ENCODE measurements around the gene RHOT2. TPM values are rescaled to one million over a fixed set of nuclear protein-coding genes. Genes with fewer than 3 reads are reported as not detected.

Gene RHOT2
- total RNA-seq, 2 donors from 2014 or later, result 62.0 to 80.4 TPM

GRCh38 chr16:692356-693108 lies 24.6 kb downstream of the RHOT2 start:
- no peaks in the 10 kb centered on the region for H3K36me3 ChIP-seq
- peaks cover 18 to 28% of the 10 kb centered on the region in 2 donors for H3K4me1 ChIP-seq (ENCODE audit: control insufficient read depth in 1 of 2, low read depth in 2 of 2)
- H3K4me3 ChIP-seq, result no peak overlapping the region
- no peaks in the 10 kb centered on the region for H3K9me3 ChIP-seq
- DNase-seq (ENCODE audit: low spot score) (no peak), ATAC-seq (ENCODE audit: insufficient number of reproducible peaks, low FRiP score, low read depth) (no peak)
- TF ChIP-seq CTCF (IDR thresholded peaks at IDR 0.05), result no peak
- H3K27ac ChIP-seq, result no peak overlapping the region
- H3K27me3 ChIP-seq (replicated peaks; ENCODE audit: insufficient read depth), result peaks cover 7% of the 10 kb centered on the region

- ATAC-seq (ENCODE audit: insufficient number of reproducible peaks, low FRiP score, low read depth) (no peak), DNase-seq (ENCODE audit: low spot score) (no peak)
- H3K9me3 ChIP-seq, result no peaks in the 10 kb centered on the region
- H3K27ac ChIP-seq, result no peak overlapping the region
- no peak for TF ChIP-seq CTCF (IDR thresholded peaks at IDR 0.05)
- no peaks in the 10 kb centered on the region for H3K36me3 ChIP-seq
- peaks cover 7% of the 10 kb centered on the region for H3K27me3 ChIP-seq (replicated peaks; ENCODE audit: insufficient read depth)
- no peak overlapping the region for H3K4me3 ChIP-seq
- H3K4me1 ChIP-seq (ENCODE audit: control insufficient read depth in 1 of 2, low read depth in 2 of 2), result peaks cover 18 to 27% of the 10 kb centered on the region in 2 donors
Observed at GRCh38 chr16:693364-693763, 25.4 kb downstream of the RHOT2 start.

GRCh38 chr16:693766-694165 lies 25.8 kb downstream of the RHOT2 start:
- ATAC-seq (ENCODE audit: insufficient number of reproducible peaks, low FRiP score, low read depth) (no peak), DNase-seq (ENCODE audit: low spot score) (no peak)
- Histone ChIP-seq H3K9me3 (no peaks in the 10 kb centered on the region), H3K27me3 (replicated peaks; ENCODE audit: insufficient read depth) (peaks cover 7% of the 10 kb centered on the region), H3K27ac (no peak overlapping the region), H3K4me1 (ENCODE audit: control insufficient read depth in 1 of 2, low read depth in 2 of 2) (peaks cover 18 to 23% of the 10 kb centered on the region in 2 donors), H3K4me3 (peak overlapping the region; percentile 11), H3K36me3 (no peaks in the 10 kb centered on the region)
- TF ChIP-seq CTCF (IDR thresholded peaks at IDR 0.05), result no peak

- Histone ChIP-seq H3K27me3 (replicated peaks; ENCODE audit: insufficient read depth) (peaks cover 7% of the 10 kb centered on the region), H3K36me3 (no peaks in the 10 kb centered on the region), H3K4me1 (ENCODE audit: control insufficient read depth in 1 of 2, low read depth in 2 of 2) (peaks cover 14 to 18% of the 10 kb centered on the region in 2 donors), H3K4me3 (peak overlapping the region; percentile 30), H3K9me3 (no peaks in the 10 kb centered on the region), H3K27ac (no peak overlapping the region)
- TF ChIP-seq CTCF (IDR thresholded peaks at IDR 0.05), result no peak
- ATAC-seq (ENCODE audit: insufficient number of reproducible peaks, low FRiP score, low read depth) (no peak), DNase-seq (ENCODE audit: low spot score) (no peak)
Observed at GRCh38 chr16:694187-694862, 26.4 kb downstream of the RHOT2 start.

- H3K27me3 ChIP-seq (replicated peaks; ENCODE audit: insufficient read depth), result peaks cover 7% of the 10 kb centered on the region
- H3K4me1 ChIP-seq (ENCODE audit: control insufficient read depth in 1 of 2, low read depth in 2 of 2), result peaks cover 9 to 13% of the 10 kb centered on the region in 2 donors
- H3K9me3 ChIP-seq, result no peaks in the 10 kb centered on the region
- ATAC-seq (ENCODE audit: insufficient number of reproducible peaks, low FRiP score, low read depth) (no peak), DNase-seq (ENCODE audit: low spot score) (no peak)
- H3K36me3 ChIP-seq, result no peaks in the 10 kb centered on the region
- H3K4me3 ChIP-seq, result peak overlapping the region; percentile 30
- no peak overlapping the region for H3K27ac ChIP-seq
- TF ChIP-seq CTCF (IDR thresholded peaks at IDR 0.05), result no peak
Observed at GRCh38 chr16:694863-695354, 27.0 kb downstream of the RHOT2 start.

Measured in thoracic aorta (tissue), 2 donors.